ENCODE measurements around the gene MAGI3.
"Not testable (repeated sequence)": the region's sequence is repeated elsewhere in the genome, so short reads cannot be mapped to it uniquely, and the experiment has no call there.

The MAGI3 gene

DNA sequence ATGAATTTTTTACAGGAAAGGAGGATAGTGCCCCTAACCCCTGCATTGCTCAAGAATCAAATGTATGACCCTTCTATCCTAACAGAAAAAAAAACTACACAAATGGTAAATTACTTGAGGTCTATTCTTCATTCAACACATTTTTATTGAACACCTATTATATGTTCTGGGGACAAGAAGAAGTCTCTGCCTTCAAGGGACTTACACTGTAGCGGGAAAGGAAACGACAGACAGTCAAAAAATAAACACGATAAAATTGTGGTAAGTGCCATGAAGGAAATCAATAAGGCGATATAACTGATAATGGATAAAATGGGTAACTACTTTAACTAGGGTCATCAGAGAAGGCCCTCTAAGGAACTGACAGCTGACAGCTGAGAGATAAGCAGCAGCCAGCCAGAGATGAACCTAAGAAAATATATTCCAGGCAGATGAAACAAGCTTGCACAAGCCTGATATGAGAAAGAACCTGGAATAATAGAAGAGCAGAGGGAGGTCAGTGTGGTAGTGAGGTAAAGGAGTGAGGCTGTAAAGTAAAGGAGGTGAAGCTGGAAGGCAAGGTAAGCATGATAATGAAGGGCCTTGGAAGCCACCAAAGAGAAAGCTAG is 302.6 kb downstream of the MAGI3 start:
- H3K36me3 ChIP-seq (ENCODE audit: insufficient read depth, low read length): peaks cover 11% of the 10 kb centered on the region
- H3K4me3 ChIP-seq (ENCODE audit: low read length): no peak overlapping the region

DNA sequence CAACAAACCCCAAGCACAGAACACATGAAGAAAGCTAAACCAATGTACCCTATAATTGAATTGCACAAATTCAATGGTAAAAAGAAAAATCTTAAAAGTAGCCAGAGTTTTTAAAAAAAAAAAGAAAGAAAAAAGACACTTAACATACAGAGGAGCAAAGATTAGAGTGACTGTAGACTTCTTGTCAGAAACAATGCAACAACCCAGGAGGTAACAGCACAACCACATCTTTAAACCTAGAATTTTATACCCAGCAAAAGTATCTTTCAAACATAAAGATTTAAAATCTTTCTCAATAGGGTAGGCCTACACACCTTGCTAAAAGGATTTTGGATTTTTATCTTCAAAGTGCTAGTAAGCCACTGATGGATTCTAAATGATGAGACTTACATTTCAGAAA is 304.6 kb downstream of the MAGI3 start:
- H3K36me3 ChIP-seq (ENCODE audit: insufficient read depth, low read length): peaks cover 18% of the 10 kb centered on the region
- no peaks in the 10 kb centered on the region for H3K27me3 ChIP-seq (ENCODE audit: insufficient read depth, low read length)

More for the DNA sequence above, 302.6 kb downstream of the MAGI3 start:
- H2AFZ ChIP-seq (ENCODE audit: low read depth, low read length): no peak overlapping the region
- no peaks in the 10 kb centered on the region for H3K27me3 ChIP-seq (ENCODE audit: insufficient read depth, low read length)
- peaks cover 2% of the 10 kb centered on the region for H3K9me3 ChIP-seq (ENCODE audit: low read length)
- no peaks in the 10 kb centered on the region for H3K4me1 ChIP-seq (ENCODE audit: insufficient read depth, low read length)

GRCh38 chr1:113701429-113701828 is 311.1 kb downstream of the MAGI3 start:
- Histone ChIP-seq H3K4me1 (ENCODE audit: insufficient read depth, low read length) (no peaks in the 10 kb centered on the region), H3K9me3 (ENCODE audit: low read length) (peaks cover 2% of the 10 kb centered on the region), H3K36me3 (ENCODE audit: insufficient read depth, low read length) (peaks cover 27% of the 10 kb centered on the region), H3K4me3 (ENCODE audit: low read length) (no peak overlapping the region), H3K27me3 (ENCODE audit: insufficient read depth, low read length) (no peaks in the 10 kb centered on the region), H2AFZ (ENCODE audit: low read depth, low read length) (no peak overlapping the region)

More for the DNA sequence above, 304.6 kb downstream of the MAGI3 start:
- H2AFZ ChIP-seq (ENCODE audit: low read depth, low read length): no peak overlapping the region
- peaks cover 4% of the 10 kb centered on the region for H3K9me3 ChIP-seq (ENCODE audit: low read length)
- H3K4me3 ChIP-seq (ENCODE audit: low read length): no peak overlapping the region
- no peaks in the 10 kb centered on the region for H3K4me1 ChIP-seq (ENCODE audit: insufficient read depth, low read length)

GRCh38 chr1:113714606-113715269 is 324.4 kb downstream of the MAGI3 start:
- Histone ChIP-seq H3K4me3 (ENCODE audit: low read length) (no peak overlapping the region), H3K36me3 (ENCODE audit: insufficient read depth, low read length) (peaks cover 26% of the 10 kb centered on the region), H2AFZ (ENCODE audit: low read depth, low read length) (no peak overlapping the region), H3K4me1 (ENCODE audit: insufficient read depth, low read length) (no peaks in the 10 kb centered on the region), H3K27me3 (ENCODE audit: insufficient read depth, low read length) (no peaks in the 10 kb centered on the region), H3K9me3 (ENCODE audit: low read length) (peaks cover 21% of the 10 kb centered on the region)

- peaks cover 28% of the 10 kb centered on the region for H3K9me3 ChIP-seq (ENCODE audit: low read length)
- not testable (repeated sequence) for H3K27me3 ChIP-seq (ENCODE audit: insufficient read depth, low read length); H2AFZ ChIP-seq (ENCODE audit: low read depth, low read length); H3K4me3 ChIP-seq (ENCODE audit: low read length); H3K4me1 ChIP-seq (ENCODE audit: insufficient read depth, low read length)
- H3K36me3 ChIP-seq (ENCODE audit: insufficient read depth, low read length): peaks cover 17% of the 10 kb centered on the region
Observed at GRCh38 chr1:113717506-113717905, 327.2 kb downstream of the MAGI3 start.

DNA sequence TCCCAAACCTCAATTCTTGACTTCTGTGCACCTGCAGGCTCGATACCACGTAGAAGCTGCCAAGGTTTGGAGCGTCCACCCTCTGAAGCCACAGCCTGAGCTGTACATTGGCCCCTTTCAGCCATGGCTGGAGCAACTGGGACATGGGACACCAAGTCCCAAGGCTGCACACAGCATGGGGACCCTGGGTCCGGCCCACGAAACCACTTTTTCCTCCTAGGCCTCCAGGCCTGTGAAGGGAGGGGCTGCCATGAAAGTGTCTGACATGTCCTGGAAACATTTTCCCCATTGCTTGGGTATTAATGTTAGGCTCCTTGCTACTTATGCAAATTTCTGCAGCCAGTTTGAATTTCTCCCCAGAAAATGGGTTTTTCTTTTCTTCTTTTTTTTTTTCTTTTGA is 328.3 kb downstream of the MAGI3 start:
- not testable (repeated sequence) for H2AFZ ChIP-seq (ENCODE audit: low read depth, low read length); H3K4me3 ChIP-seq (ENCODE audit: low read length); H3K27me3 ChIP-seq (ENCODE audit: insufficient read depth, low read length); H3K4me1 ChIP-seq (ENCODE audit: insufficient read depth, low read length)
- H3K9me3 ChIP-seq (ENCODE audit: low read length): peaks cover 26% of the 10 kb centered on the region
- peaks cover 14% of the 10 kb centered on the region for H3K36me3 ChIP-seq (ENCODE audit: insufficient read depth, low read length)

DNA sequence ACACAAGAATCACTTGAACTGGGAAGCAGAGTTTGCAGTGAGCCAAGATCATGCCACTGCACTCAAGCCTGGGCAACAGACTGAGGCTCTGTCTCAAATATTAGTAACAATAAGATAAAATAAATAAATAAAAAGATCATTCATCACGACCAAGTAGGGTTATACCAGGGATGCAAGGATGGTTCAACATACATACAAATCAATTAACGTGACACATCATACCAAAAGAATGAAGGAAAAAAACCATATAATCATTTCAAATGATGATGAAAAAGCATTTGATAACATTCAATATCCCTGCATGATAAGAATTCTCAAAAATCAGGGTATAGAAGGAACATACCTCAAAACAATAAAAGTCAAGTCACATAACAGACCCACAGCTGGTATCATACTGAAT is 330.7 kb downstream of the MAGI3 start:
- Histone ChIP-seq H3K4me1 (ENCODE audit: insufficient read depth, low read length) (no peaks in the 10 kb centered on the region), H3K4me3 (ENCODE audit: low read length) (no peak overlapping the region), H2AFZ (ENCODE audit: low read depth, low read length) (no peak overlapping the region), H3K36me3 (ENCODE audit: insufficient read depth, low read length) (peaks cover 16% of the 10 kb centered on the region), H3K27me3 (ENCODE audit: insufficient read depth, low read length) (no peaks in the 10 kb centered on the region), H3K9me3 (ENCODE audit: low read length) (peaks cover 21% of the 10 kb centered on the region)

GRCh38 chr1:113732802-113733201 is 342.5 kb downstream of the MAGI3 start:
- peaks cover 2% of the 10 kb centered on the region for H3K9me3 ChIP-seq (ENCODE audit: low read length)
- H3K27me3 ChIP-seq (ENCODE audit: insufficient read depth, low read length): no peaks in the 10 kb centered on the region
- H3K36me3 ChIP-seq (ENCODE audit: insufficient read depth, low read length): peaks cover 30% of the 10 kb centered on the region
- H3K4me3 ChIP-seq (ENCODE audit: low read length): no peak overlapping the region
- H3K4me1 ChIP-seq (ENCODE audit: insufficient read depth, low read length): no peaks in the 10 kb centered on the region
- H2AFZ ChIP-seq (ENCODE audit: low read depth, low read length): no peak overlapping the region

GRCh38 chr1:113734357-113735055 is 344.2 kb downstream of the MAGI3 start:
- no peak overlapping the region for H2AFZ ChIP-seq (ENCODE audit: low read depth, low read length)
- no peaks in the 10 kb centered on the region for H3K9me3 ChIP-seq (ENCODE audit: low read length)
- H3K27me3 ChIP-seq (ENCODE audit: insufficient read depth, low read length): no peaks in the 10 kb centered on the region
- H3K4me3 ChIP-seq (ENCODE audit: low read length): no peak overlapping the region
- H3K4me1 ChIP-seq (ENCODE audit: insufficient read depth, low read length): no peaks in the 10 kb centered on the region
- peaks cover 36% of the 10 kb centered on the region for H3K36me3 ChIP-seq (ENCODE audit: insufficient read depth, low read length)
